HG02852 (cell line): ENCODE data around the gene RAB1B.
"Not testable (repeated sequence)": the region's sequence is repeated elsewhere in the genome, so short reads cannot be mapped to it uniquely, and the experiment has no call there.

Experiments
- ATAC-seq: cut with Tn5 transposase; IDR thresholded peaks from one replicate; pipeline ENCODE4 v1.9.1; 2021; ENCODE audit warnings: mild to moderate bottlenecking, moderate library complexity; ENCODE audit not compliant: unreplicated experiment

The RAB1B gene

DNA sequence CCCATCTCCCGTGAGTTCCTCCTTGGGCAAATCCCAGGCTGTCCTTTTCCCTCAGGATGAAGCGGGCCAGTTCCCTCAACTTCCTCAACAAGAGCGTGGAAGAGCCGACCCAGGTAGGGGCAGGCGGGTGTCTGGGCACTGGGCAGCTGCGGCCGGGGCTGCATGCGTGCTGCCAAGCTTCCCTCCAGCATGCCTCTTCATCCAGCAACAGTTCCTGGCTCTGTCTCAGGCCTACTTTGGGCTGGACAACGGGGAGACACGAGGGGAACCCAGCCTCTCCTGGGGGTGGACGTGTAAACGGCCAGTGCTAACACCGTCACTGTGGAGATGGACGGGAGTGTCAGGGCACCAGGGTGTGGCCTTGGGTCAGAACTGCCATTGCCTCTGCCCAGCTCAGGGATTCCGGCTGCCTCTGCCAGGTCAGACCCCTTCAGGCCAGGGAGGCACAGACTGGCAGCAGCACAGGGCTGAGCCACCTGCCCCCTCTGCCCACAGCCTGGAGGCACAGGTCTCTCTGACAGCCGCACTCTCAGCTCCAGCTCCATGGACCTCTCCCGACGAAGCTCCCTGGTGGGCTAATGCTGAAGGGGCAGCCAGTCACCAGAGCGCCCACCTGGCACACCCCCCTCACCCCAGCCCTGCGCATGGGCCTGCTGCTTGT, 1.9 kb upstream of the RAB1B start:
- ATAC-seq, result no peak

DNA sequence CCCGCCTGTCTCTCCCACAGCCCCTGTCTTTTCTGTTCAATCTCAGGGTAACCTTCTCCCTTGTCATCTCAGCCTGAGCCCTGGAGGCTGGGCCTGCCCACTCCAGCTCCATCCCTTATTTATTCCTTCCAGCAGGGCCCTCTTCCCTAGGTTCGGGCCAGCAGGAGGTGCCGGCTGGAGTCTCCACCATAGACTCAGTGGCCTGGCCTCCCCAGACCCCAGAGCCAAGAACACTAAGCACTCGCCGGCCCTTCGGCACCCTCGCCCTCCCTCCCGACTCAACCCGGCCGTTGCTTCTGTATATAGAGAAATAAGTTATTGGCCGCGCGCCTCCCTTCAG, 1.4 kb upstream of the RAB1B start:
- ATAC-seq, result no peak

DNA sequence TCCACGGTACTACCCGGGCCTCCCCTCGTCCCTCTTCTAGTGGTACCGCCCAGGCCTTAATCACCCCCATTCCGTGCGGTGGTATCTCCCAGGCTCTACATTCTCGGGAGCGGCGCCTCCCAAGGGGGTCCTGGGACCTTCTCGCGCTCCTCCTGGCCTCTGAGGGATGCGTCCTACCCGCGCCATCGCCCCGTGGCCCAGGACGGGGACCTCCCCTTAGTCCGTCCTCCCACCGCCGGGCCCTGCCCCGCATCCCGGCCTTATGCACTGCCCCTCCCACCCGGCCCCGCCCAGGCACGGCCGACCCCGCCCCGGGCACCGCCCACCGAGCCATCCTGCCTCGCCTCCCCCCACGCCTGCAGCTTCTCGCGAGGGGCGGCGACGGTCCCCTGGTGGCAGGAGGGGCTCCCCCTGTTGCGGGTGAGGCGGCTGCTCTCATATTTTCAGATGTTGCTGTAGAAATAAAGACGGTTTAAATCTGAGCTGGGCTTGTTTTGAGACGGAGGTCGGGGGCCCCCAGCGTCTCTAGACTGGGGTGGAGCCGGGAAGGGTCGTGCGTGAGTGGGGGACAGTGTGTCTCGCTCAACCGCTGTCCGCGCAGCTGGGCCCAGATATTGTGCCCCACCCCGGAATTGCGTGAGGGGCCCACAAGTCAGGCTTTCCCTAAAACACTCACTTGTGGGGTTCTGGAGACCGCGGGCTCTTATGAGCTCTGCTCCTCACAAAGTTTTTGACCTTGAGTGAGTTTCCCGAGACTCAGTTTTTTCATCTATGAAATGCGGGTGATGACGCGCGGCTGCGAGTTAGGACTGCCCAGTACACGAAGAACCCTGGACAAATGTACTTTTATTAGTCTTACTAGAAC, 828 bp upstream of the RAB1B start:
- ATAC-seq, result peak; percentile 53

DNA sequence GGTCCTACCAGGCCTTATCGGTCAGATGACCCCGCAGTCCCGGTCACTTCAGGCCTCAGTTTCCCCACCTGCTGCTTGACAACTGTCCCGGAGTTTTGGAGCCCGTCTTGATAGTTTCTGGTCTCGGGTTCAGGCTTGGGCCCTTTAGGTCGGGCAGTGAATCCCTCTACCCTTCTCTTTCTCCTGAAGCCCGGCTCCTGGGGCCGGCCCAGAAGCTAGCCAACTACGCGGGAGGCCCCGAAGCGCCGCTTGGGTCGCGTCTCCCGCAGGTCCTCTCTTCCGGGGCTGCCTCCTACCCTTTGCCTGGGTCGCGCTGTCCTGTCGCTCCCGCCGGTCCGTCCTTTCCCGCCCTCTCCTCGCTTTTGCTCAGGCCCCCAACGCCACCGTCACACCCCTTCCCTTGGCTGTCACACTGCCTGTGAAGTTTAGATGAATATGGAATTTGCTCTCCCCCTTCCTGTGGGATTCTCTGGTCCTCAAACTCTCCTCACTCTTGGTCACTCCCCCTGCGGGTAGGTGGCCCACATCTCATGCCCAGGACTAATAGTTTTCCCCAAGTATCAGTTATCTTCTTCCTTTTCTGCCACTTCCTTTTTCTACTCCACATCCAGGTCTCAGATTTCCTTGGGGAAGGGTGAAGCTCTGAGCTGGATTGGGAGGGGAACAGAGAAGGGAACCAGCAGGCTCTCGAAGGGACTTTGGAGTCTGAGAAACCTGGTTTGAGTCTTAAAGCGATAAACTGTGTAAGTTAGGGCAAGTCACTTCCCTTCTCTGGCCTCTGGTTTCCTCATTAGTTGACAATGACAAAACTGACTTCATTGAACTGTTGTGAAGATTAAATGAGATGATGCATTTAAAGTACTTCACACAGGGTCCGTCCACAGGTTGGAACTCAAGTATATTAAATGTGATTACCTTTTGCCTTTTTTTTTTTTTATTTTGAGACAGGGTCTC, 790 bp downstream of the RAB1B start:
- no peak for ATAC-seq

DNA sequence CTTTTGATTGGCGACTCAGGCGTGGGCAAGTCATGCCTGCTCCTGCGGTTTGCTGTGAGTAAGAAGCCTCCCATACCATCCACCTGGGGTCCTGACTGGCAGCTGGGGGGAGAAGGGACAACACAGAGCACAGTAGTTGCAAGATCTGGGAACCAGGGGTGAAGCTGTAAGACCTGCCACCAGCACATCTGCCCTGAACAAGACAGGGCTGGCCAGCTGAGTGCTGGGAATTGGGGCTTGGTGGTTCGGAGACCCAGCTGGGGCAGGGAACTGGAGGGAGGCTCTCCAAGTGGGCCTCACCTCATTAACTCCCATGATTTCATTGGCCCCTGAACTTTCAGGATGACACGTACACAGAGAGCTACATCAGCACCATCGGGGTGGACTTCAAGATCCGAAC, 3.4 kb downstream of the RAB1B start:
- no peak for ATAC-seq

DNA sequence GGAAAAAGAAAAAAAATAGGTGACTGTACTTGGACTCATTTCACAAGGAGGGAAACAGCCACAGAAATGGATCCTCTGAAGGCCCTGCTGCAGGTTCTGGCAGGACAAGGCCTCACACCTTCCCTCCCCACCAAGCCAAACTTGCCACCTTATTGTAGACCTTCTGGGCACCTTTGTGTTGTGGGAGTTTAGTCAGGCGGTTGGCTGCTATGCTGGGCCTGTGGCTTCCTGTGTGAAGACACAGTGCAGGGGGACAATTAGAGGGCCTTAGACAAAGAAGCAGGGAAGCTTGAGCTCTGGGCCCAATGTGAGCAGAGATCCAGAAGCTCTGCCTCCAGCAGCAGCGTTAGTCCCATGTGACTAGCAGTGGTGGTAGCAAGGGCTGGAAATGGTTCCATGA, 4.2 kb downstream of the RAB1B start:
- no peak for ATAC-seq

DNA sequence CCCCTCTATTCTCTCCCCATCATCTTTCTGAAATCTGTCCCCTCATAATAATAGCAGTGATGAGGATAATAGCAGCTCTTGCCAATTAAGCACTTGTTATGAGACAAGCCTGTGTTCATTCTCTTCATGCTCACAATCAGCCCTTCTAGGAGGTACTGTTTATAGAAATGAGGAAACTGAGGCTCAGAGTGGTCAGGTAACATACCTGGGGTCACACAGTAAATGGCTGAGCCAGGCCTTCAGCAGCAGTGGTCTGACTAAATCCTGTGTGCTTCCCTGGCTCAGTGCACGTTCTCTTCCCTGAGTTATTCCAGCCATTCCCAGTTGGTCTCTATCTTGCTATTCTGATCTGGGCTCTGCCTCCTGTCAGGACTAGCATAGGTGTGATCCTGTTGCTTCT, 5.8 kb downstream of the RAB1B start:
- ATAC-seq, result no peak

DNA sequence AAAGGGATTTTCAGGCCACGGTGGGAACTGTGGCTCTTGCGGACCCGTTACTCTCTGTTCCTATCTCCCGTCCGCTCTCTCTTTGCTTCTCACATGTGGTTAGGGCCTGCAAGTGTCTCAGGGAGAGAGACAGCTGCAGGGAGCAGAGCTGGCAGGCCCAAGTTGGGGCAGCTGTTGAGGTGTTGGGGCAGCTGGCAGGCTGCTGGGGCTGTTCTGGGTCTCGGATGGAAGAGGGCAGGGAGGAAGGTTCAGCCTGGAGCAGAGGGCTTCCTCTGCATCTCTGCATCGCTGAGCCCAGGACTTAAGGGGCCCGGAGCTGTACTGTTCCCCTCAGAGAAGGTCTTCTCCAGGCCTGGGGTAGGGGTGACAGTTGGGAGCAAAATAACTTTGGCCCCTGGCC, 7.0 kb downstream of the RAB1B start:
- no peak for ATAC-seq

DNA sequence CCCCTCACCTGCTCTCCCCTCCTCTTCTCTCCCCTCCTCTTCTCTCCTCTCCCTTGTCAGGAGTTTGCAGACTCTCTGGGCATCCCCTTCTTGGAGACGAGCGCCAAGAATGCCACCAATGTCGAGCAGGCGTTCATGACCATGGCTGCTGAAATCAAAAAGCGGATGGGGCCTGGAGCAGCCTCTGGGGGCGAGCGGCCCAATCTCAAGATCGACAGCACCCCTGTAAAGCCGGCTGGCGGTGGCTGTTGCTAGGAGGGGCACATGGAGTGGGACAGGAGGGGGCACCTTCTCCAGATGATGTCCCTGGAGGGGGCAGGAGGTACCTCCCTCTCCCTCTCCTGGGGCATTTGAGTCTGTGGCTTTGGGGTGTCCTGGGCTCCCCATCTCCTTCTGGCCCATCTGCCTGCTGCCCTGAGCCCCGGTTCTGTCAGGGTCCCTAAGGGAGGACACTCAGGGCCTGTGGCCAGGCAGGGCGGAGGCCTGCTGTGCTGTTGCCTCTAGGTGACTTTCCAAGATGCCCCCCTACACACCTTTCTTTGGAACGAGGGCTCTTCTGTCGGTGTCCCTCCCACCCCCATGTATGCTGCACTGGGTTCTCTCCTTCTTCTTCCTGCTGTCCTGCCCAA, 7.7 kb downstream of the RAB1B start:
- ATAC-seq, result no peak

DNA sequence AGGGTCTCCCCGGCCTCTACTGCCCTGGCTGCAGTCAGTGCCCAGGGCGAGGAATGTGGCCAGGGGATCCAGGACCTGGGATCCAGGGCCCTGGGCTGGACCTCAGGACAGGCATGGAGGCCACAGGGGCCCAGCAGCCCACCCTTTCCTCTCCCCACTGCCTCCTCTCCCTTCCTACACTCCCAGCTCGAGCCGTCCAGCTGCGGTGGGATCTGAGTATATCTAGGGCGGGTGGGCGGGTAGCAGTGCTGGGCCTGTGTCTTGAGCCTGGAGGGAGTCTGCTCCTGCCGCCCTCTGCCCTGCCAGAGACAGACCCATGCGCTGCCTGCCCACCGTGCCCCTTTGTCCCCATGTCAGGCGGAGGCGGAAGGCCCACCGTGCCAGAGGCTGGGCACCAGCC, 8.2 kb downstream of the RAB1B start:
- not testable (repeated sequence) for ATAC-seq

DNA sequence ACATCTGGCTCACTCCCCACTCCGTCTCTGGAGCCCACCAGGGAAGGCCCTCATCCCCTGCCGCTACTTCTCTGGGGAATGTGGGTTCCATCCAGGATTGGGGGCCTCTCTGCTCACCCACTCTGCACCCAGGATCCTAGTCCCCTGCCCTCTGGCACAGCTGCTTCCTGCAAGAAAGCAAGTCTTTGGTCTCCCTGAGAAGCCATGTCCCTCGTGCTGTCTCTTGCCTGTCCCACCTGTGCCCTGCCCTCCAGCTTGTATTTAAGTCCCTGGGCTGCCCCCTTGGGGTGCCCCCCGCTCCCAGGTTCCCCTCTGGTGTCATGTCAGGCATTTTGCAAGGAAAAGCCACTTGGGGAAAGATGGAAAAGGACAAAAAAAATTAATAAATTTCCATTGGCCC, 8.6 kb downstream of the RAB1B start:
- not testable (repeated sequence) for ATAC-seq

DNA sequence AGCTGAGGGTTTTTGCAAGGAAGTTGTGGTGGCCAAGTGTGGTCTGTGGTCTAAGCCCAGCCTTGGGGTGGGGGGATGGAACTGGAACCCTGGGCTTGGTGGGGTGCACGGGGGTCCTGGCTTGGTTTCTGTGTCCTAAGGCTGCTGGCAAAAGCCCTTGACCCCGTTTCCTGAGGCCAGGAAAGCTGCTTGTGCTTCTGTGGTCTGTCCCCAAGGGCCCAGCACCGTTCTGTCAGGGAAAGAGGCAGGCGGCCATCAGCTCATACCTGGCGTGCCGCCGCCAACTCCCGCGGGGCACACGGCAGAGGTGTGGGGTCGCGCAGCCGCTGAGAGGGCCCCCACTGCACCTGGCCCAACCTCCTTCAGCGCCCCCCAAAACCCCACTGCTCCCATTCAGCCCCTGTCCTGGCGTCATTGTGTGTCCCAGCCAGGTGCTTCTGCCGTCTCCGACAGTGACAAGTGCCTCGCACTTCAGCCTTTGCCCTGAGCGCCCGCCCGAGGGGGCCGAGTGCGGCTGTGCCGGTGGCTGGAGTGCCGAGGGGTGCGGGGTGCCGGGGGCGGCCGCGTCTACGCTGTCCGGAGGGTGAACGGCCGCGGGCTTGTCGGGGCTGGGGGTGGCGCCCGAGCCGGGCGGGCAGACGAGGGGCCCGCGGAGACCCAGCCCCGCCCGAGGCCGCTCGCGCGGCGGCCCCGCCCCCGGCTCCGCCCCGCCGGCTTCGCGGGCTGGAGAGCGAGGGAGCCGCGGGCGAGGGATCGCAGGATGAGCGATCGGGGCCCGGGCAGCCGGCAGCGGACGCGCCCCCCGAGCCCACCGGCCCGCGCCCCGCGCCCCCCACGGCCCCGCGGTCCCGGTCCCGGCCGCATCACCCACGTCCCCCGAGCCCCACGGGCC, 9.3 kb downstream of the RAB1B start, which contains the start of gene CNIH2:
Gene CNIH2 (plus strand): TSS at position 705 of the 892 bp plus-strand sequence. CDS start 282 bp downstream, outside the sequence.
- no peak for ATAC-seq

DNA sequence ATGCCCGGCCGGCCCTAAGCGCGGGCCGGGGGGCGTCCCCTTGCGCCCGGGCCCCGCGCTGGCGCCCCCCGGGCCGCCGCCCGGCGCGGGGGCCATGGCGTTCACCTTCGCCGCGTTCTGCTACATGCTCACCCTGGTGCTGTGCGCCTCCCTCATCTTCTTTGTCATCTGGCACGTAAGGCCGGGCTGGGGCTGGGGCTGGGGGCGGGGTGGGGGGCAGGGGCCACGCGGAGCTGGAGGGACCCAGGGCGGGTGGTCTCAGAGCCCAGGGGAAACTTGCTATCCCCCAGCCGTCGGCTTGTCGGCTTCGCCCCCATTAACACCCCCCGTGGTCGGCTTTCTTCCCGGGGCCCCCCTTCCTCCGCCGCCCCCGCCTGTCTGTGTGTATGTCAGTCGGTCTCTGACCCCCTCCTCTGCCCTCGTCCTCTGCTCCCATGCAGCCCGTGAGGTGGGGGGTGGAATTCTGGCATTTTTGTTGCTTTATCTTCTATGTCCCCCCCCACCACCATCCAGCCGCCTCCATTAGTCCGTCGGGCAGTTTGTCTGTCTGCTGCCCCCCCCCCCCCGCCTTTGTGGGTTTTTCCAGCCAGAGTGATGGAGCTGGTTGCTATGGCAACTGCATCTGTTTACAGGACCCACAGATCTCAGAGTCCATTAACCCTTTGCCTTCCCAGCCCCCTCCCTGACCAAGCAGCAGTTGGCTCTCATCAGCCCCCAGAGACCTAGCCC, 10.1 kb downstream of the RAB1B start:
- ATAC-seq, result no peak

DNA sequence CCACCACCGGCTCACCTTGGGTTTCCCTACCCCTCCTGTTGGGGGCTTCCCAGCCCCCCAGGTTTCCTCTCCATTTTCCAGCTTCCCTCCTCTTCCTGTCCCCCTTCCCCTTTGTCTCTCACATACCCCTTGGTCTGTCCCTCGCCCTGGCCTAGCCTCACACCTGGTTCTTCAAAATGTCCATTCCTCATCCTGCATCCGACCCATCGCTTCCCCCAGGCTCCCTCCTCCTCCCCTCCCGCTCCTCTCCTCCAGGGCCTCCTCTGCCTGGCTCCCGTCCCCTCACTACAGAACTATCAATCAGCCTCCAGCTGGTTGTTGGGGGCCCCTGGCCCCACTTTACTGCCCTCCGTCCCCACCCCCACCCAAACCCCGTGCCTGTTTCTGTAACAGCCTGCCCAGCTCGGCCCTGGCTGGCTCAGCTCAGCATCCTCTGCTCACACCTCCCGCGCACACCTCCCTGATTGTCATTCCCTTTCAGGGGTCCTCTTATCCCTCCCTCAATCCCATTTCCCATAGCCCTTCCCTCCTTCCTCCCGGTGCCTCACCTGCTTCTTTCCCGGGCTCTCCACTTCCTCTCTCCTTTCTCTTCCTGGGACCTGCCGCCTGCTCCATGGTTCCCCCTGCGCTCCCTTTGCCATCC, 10.8 kb downstream of the RAB1B start:
- ATAC-seq, result no peak

DNA sequence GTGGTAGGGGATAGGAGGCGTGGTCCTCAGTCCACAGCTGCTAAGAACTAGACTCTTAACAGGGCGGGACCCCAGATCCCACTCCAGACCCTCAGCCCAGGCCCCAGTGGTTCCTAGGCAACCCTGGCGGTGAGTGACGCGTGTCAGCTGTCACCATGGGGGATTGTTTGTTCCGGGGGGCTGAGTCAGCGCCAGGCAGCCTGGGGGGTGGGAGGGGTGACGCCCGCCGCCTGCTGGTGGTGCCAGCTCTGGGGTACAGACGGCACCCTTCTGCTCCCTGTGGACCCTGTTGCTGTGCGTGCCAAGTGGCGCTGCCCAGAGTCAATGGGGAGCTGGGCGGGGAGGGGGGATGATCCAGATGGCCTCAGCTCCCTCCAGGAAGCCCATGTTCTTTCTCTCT, 12.0 kb downstream of the RAB1B start:
- ATAC-seq, result no peak

DNA sequence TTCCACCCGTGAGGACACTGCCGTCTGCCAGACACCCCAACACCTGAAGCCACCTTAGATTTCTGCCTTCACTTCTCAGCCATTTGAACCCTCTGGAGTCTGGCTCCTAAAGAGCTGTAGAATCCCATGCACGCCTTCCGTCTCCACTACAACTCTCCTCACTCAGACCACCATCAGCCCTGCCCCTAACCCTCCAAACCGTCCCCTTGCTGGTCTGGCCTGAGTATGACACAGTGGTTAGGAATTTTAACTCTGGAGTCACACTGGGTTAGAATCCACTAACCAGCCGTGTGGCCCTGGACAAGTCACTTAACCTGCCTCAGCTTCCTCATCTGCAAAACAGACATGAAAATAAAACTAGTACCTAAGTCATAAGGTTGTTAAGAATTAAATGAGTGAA, 12.6 kb downstream of the RAB1B start:
- no peak for ATAC-seq

DNA sequence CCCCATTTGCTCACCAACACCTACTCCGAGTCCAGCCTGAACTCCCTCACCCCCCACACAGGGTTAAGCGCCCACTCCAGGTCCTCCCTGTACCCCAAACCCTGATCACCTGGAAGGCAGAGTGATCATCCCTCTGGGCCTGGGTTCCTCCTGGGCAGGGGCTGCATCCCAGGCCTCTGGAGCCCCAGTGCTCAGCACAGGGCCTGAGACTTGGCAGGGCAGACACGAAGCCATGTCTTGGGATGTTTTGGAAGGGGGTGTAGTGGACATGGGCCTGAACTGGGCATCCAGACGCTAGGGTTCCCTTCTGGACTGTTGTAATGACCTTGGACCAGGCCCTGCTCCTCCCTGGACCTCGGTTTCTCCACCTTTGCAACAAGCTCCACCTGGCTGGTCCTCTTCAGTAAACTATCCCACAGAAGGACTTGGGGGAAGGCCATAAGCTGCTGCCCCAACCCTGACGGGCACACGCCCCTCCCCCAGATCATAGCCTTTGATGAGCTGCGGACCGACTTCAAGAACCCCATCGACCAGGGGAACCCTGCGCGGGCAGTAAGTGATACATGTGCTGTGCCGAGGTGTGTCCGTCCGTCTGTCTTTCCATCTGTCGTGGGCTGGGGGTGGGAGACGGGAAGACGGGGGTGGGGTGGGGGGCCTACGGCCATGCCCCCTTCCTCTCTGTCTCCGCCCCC, 13.5 kb downstream of the RAB1B start:
- ATAC-seq, result no peak
